DOHH2 (cell line): ENCODE results near the gene ADGRB3.
A peak's percentile ranks its signal among the peaks of the same experiment; 100 is the strongest.

Source experiments
- EZH2phosphoT487 ChIP-seq: fragments of 200-600 bp; sonication (generic); IDR thresholded peaks from 2 replicates; pipeline ENCODE4 v1.6.1; 2017; ENCODE audit warnings: borderline replicate concordance, mild to moderate bottlenecking, antibody characterized with exemption, low read length, moderate library complexity, mixed read lengths
- TF ChIP-seq, protein P1 (sequence below): fragments of 200-600 bp; sonication (generic); IDR thresholded peaks from one replicate; pipeline ENCODE4 v1.5.1; 2014; ENCODE audit warnings: antibody characterized with exemption, mild to moderate bottlenecking, low read depth, low read length; ENCODE audit not compliant: poor library complexity, severe bottlenecking

DNA sequence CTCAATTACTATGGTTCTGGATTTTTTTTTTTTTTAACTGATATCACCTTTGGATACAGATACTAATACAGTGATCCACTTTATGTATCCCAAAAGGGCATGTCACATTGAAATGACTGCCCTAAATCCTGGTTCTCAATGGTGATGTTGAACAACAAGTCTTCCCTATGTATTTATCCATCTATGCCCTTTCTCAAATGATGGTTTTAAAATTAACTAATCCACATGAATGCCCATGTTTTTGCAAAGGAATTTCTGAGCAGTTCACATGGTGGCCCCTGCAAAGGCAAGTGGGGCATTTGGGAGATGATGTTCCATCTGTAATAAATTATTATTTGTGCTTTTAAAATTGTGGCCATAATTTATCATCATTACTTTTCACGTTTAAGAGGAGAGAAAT is 2.7 kb downstream of the ADGRB3 start:
- TF ChIP-seq EZH2phosphoT487: no peak
- TF ChIP-seq, protein P1, sequence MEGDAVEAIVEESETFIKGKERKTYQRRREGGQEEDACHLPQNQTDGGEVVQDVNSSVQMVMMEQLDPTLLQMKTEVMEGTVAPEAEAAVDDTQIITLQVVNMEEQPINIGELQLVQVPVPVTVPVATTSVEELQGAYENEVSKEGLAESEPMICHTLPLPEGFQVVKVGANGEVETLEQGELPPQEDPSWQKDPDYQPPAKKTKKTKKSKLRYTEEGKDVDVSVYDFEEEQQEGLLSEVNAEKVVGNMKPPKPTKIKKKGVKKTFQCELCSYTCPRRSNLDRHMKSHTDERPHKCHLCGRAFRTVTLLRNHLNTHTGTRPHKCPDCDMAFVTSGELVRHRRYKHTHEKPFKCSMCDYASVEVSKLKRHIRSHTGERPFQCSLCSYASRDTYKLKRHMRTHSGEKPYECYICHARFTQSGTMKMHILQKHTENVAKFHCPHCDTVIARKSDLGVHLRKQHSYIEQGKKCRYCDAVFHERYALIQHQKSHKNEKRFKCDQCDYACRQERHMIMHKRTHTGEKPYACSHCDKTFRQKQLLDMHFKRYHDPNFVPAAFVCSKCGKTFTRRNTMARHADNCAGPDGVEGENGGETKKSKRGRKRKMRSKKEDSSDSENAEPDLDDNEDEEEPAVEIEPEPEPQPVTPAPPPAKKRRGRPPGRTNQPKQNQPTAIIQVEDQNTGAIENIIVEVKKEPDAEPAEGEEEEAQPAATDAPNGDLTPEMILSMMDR: peak; percentile 5
